H1 (cell line): ENCODE measurements around the gene ENKUR. TPM values are rescaled to one million over a fixed set of nuclear protein-coding genes. Genes with fewer than 3 reads are reported as not detected.

Source experiments
- ASH2L ChIP-seq: fragments of 200-600, 300-600 bp; sonication (generic); IDR thresholded peaks from one replicate; pipeline ENCODE4 v1.7.1; 2017; ENCODE audit warnings: low read length
- CBX8 ChIP-seq: fragments of 300-800, 300-1000 bp; sonication (generic); IDR thresholded peaks from 2 replicates; pipeline ENCODE4 v1.7.1; 2016; ENCODE audit warnings: low read depth, low read length, borderline replicate concordance
- CEBPB ChIP-seq: IDR thresholded peaks from 2 replicates; pipeline ENCODE4 v1.6.1; 2012; ENCODE audit warnings: low read depth, low read length
- CHD2 ChIP-seq: IDR thresholded peaks from 2 replicates; pipeline ENCODE4 v1.6.1; 2012; ENCODE audit warnings: low read length, improper control_type of control experiment
- EGR1 ChIP-seq: IDR thresholded peaks from 2 replicates; pipeline ENCODE4 v1.6.1; 2011; ENCODE audit warnings: low read depth, low read length, borderline replicate concordance
- JUND ChIP-seq: IDR thresholded peaks from 2 replicates; pipeline ENCODE4 v1.6.1; 2011; ENCODE audit warnings: mild to moderate bottlenecking, improper control_type of control experiment, low read length
- NANOG ChIP-seq: IDR thresholded peaks from 2 replicates; pipeline ENCODE4 v1.6.1; 2011; ENCODE audit warnings: low read length, low read depth, mild to moderate bottlenecking, inconsistent platforms; ENCODE audit not compliant: insufficient read depth, poor library complexity, severe bottlenecking
- PHF8 ChIP-seq: fragments of 200-600 bp; sonication (generic); conservative IDR thresholded peaks from 2 replicates; pipeline ENCODE4 v1.7.1; 2012; ENCODE audit warnings: low read depth, mild to moderate bottlenecking, inconsistent platforms, low read length, moderate library complexity
- SIX5 ChIP-seq: IDR thresholded peaks from 2 replicates; pipeline ENCODE4 v1.6.1; 2011; ENCODE audit warnings: mild to moderate bottlenecking, low read depth, low read length
- SP4 ChIP-seq: IDR thresholded peaks from 2 replicates; pipeline ENCODE4 v1.6.1; 2012; ENCODE audit warnings: low read length, inconsistent platforms
- SRF ChIP-seq: IDR thresholded peaks from 2 replicates; pipeline ENCODE4 v1.6.1; 2011; ENCODE audit warnings: mild to moderate bottlenecking, low read depth, low read length, moderate library complexity
- TBP ChIP-seq: IDR thresholded peaks from 2 replicates; pipeline ENCODE4 v1.6.1; 2011; ENCODE audit warnings: low read depth, low read length, improper control_type of control experiment
- polyA plus RNA-seq, 7 experiments: library from polyadenylated mRNA; depleted of rRNA in 3 of 7; stranded (reverse) in 5 of 7; unstranded in 2 of 7; fragments of >200 nt in 5 of 7; fragments of 200-250 nt in 2 of 7; gene quantifications; 1 replicate in 5 of 7; 2 replicates in 1 of 7; 4 replicates in 1 of 7; pipeline versions ENCODE4 v1.2.1 to v1.2.3, GENCODE V29; 2011 to 2013; ENCODE audit warnings: missing spikeins in 2 of 7, mixed read lengths in 2 of 7
- total RNA-seq: library from RNA; stranded (reverse); fragmentation: NEBNext Ultra II Directional; extraction: Animal tissue kit (Norgen Biotek cat#: 25700); gene quantifications from 2 replicates; pipeline ENCODE4 v1.2.1, GENCODE V29; 2021
- TF ChIP-seq, protein P1 (sequence below): fragments of 300-600 bp; sonication (generic); IDR thresholded peaks from 2 replicates; pipeline ENCODE4 v1.7.1; 2012; ENCODE audit warnings: low read length, moderate library complexity, mild to moderate bottlenecking, inconsistent platforms; ENCODE audit not compliant: insufficient replicate concordance

The ENKUR gene
- total and polyA plus RNA-seq, 2 of the 8 experiments (the other 6 are each of a cell fraction or from before 2014, with no cell fraction given): not detected

DNA sequence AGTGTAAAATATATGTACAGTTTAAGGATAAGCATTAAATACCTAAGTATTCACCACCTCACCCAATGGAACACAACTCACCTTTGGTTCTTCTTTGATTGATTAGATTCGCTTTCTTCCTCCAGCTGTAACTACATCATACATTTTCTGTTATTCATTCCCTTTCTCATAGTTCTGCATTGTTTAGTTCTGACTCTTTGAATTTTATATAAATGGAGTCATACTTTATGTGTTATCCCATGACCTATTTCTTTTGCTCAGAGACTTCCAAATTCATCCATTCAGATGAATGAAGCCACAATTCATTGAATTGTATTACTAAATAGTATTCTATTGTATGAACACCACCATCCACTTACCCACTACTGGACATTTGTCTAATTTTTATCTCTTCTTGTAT lies 12.8 kb upstream of the ENKUR start (continued):
- TF ChIP-seq, protein P1, sequence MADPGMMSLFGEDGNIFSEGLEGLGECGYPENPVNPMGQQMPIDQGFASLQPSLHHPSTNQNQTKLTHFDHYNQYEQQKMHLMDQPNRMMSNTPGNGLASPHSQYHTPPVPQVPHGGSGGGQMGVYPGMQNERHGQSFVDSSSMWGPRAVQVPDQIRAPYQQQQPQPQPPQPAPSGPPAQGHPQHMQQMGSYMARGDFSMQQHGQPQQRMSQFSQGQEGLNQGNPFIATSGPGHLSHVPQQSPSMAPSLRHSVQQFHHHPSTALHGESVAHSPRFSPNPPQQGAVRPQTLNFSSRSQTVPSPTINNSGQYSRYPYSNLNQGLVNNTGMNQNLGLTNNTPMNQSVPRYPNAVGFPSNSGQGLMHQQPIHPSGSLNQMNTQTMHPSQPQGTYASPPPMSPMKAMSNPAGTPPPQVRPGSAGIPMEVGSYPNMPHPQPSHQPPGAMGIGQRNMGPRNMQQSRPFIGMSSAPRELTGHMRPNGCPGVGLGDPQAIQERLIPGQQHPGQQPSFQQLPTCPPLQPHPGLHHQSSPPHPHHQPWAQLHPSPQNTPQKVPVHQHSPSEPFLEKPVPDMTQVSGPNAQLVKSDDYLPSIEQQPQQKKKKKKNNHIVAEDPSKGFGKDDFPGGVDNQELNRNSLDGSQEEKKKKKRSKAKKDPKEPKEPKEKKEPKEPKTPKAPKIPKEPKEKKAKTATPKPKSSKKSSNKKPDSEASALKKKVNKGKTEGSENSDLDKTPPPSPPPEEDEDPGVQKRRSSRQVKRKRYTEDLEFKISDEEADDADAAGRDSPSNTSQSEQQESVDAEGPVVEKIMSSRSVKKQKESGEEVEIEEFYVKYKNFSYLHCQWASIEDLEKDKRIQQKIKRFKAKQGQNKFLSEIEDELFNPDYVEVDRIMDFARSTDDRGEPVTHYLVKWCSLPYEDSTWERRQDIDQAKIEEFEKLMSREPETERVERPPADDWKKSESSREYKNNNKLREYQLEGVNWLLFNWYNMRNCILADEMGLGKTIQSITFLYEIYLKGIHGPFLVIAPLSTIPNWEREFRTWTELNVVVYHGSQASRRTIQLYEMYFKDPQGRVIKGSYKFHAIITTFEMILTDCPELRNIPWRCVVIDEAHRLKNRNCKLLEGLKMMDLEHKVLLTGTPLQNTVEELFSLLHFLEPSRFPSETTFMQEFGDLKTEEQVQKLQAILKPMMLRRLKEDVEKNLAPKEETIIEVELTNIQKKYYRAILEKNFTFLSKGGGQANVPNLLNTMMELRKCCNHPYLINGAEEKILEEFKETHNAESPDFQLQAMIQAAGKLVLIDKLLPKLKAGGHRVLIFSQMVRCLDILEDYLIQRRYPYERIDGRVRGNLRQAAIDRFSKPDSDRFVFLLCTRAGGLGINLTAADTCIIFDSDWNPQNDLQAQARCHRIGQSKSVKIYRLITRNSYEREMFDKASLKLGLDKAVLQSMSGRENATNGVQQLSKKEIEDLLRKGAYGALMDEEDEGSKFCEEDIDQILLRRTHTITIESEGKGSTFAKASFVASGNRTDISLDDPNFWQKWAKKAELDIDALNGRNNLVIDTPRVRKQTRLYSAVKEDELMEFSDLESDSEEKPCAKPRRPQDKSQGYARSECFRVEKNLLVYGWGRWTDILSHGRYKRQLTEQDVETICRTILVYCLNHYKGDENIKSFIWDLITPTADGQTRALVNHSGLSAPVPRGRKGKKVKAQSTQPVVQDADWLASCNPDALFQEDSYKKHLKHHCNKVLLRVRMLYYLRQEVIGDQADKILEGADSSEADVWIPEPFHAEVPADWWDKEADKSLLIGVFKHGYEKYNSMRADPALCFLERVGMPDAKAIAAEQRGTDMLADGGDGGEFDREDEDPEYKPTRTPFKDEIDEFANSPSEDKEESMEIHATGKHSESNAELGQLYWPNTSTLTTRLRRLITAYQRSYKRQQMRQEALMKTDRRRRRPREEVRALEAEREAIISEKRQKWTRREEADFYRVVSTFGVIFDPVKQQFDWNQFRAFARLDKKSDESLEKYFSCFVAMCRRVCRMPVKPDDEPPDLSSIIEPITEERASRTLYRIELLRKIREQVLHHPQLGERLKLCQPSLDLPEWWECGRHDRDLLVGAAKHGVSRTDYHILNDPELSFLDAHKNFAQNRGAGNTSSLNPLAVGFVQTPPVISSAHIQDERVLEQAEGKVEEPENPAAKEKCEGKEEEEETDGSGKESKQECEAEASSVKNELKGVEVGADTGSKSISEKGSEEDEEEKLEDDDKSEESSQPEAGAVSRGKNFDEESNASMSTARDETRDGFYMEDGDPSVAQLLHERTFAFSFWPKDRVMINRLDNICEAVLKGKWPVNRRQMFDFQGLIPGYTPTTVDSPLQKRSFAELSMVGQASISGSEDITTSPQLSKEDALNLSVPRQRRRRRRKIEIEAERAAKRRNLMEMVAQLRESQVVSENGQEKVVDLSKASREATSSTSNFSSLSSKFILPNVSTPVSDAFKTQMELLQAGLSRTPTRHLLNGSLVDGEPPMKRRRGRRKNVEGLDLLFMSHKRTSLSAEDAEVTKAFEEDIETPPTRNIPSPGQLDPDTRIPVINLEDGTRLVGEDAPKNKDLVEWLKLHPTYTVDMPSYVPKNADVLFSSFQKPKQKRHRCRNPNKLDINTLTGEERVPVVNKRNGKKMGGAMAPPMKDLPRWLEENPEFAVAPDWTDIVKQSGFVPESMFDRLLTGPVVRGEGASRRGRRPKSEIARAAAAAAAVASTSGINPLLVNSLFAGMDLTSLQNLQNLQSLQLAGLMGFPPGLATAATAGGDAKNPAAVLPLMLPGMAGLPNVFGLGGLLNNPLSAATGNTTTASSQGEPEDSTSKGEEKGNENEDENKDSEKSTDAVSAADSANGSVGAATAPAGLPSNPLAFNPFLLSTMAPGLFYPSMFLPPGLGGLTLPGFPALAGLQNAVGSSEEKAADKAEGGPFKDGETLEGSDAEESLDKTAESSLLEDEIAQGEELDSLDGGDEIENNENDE: no peak
- TF ChIP-seq PHF8 (no peak), TBP (no peak), SIX5 (no peak), NANOG (no peak), CBX8 (no peak), JUND (no peak), ASH2L (no peak), SP4 (no peak), CEBPB (no peak), EGR1 (no peak), CHD2 (no peak), SRF (no peak)
